ENCODE data around the gene UBE2I. TPM values are rescaled to one million over a fixed set of nuclear protein-coding genes. Genes with fewer than 3 reads are reported as not detected.

Gene UBE2I
- total and polyA plus RNA-seq, 2 of the 4 experiments (the other 2 are of a cell fraction) = 30.8 to 140 TPM

- Histone ChIP-seq H2BK120ac (ENCODE audit: low read depth, low read length) (no peak overlapping the region), H3K79me1 (ENCODE audit: low read depth in 1 of 2, low read length in 2 of 2) (no peaks in the 10 kb centered on the region), H2AFZ (replicated peaks; ENCODE audit: low read length, poor library complexity) (no peak overlapping the region), H3K27me3 (ENCODE audit: control insufficient read depth, insufficient read depth, low read length) (peaks cover 70% of the 10 kb centered on the region), H2BK15ac (ENCODE audit: low read depth, low read length) (no peak overlapping the region), H2BK20ac (ENCODE audit: low read depth, low read length) (no peak overlapping the region), H4K5ac (ENCODE audit: low read depth, low read length) (no peak overlapping the region), H3K23ac (ENCODE audit: low read depth, low read length) (no peak overlapping the region), H3K4ac (ENCODE audit: low read depth, low read length) (no peak overlapping the region), H3K9ac (ENCODE audit: low read depth, low read length) (no peak overlapping the region), H3K18ac (ENCODE audit: low read depth, low read length) (no peak overlapping the region), H4K8ac (ENCODE audit: low read depth in 2 of 2, low read length in 2 of 2) (no peak overlapping the region), H3K4me1 (ENCODE audit: control insufficient read depth, insufficient read depth, low read length) (no peaks in the 10 kb centered on the region), H2AK5ac (ENCODE audit: low read depth, low read length) (no peak overlapping the region), H2BK5ac (ENCODE audit: low read depth, low read length, poor library complexity, severe bottlenecking) (no peak overlapping the region), H3K27ac (ENCODE audit: insufficient read depth, low read length) (no peak overlapping the region), H2AK9ac (replicated peaks; ENCODE audit: low read depth, low read length, poor library complexity) (no peak overlapping the region), H3K9me1 (ENCODE audit: insufficient read depth, low read length) (no peaks in the 10 kb centered on the region), H4K20me1 (ENCODE audit: insufficient read depth, low read length) (no peaks in the 10 kb centered on the region), H3K4me3 (ENCODE audit: insufficient read depth, low read depth, low read length) (no peak overlapping the region), H4K91ac (ENCODE audit: insufficient read depth, low read depth, low read length) (no peak overlapping the region), H3K4me2 (ENCODE audit: low read depth, low read length) (no peak overlapping the region), H3K14ac (replicated peaks; ENCODE audit: low read depth, low read length) (no peak overlapping the region), H3K56ac (ENCODE audit: extremely low read depth, insufficient read depth, low read length) (no peak overlapping the region), H3K9me3 (ENCODE audit: control insufficient read depth, insufficient read depth, low read length) (no peaks in the 10 kb centered on the region), H3K36me3 (ENCODE audit: control insufficient read depth, insufficient read depth, low read length) (no peaks in the 10 kb centered on the region)
- dilution Hi-C loops (cut with HindIII; ENCODE audit: low sequenced_read_pairs, unreplicated experiment) = no loop called here
- CTCF ChIA-PET = no interaction called here
- no peak for TF ChIP-seq MAZ (IDR thresholded peaks at IDR 0.05; ENCODE audit: borderline replicate concordance, low read depth, low read length)
- no peak for TF ChIP-seq NFE2L2 (IDR thresholded peaks at IDR 0.05; ENCODE audit: low read depth, low read length)
- no peak for TF ChIP-seq MXI1 (IDR thresholded peaks at IDR 0.05; ENCODE audit: borderline replicate concordance, low read depth, low read length)
- TF ChIP-seq FOS (IDR thresholded peaks at IDR 0.05; ENCODE audit: low read depth, low read length) = no peak
- TF ChIP-seq POLR2A (IDR thresholded peaks at IDR 0.05; ENCODE audit: low read depth, low read length) = no peak
- TF ChIP-seq CHD1 (IDR thresholded peaks at IDR 0.05; ENCODE audit: low read depth, low read length) = no peak
- no peak for TF ChIP-seq BHLHE40 (IDR thresholded peaks at IDR 0.05; ENCODE audit: low read depth, low read length)
- no peak for TF ChIP-seq RAD21 (IDR thresholded peaks at IDR 0.05; ENCODE audit: low read length)
- no peak for TF ChIP-seq RCOR1 (IDR thresholded peaks at IDR 0.05; ENCODE audit: insufficient replicate concordance, low read length)
- TF ChIP-seq, protein P1, sequence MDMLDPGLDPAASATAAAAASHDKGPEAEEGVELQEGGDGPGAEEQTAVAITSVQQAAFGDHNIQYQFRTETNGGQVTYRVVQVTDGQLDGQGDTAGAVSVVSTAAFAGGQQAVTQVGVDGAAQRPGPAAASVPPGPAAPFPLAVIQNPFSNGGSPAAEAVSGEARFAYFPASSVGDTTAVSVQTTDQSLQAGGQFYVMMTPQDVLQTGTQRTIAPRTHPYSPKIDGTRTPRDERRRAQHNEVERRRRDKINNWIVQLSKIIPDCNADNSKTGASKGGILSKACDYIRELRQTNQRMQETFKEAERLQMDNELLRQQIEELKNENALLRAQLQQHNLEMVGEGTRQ (IDR thresholded peaks at IDR 0.05; ENCODE audit: low read depth, low read length) = no peak
- TF ChIP-seq, protein P2, sequence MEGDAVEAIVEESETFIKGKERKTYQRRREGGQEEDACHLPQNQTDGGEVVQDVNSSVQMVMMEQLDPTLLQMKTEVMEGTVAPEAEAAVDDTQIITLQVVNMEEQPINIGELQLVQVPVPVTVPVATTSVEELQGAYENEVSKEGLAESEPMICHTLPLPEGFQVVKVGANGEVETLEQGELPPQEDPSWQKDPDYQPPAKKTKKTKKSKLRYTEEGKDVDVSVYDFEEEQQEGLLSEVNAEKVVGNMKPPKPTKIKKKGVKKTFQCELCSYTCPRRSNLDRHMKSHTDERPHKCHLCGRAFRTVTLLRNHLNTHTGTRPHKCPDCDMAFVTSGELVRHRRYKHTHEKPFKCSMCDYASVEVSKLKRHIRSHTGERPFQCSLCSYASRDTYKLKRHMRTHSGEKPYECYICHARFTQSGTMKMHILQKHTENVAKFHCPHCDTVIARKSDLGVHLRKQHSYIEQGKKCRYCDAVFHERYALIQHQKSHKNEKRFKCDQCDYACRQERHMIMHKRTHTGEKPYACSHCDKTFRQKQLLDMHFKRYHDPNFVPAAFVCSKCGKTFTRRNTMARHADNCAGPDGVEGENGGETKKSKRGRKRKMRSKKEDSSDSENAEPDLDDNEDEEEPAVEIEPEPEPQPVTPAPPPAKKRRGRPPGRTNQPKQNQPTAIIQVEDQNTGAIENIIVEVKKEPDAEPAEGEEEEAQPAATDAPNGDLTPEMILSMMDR (conservative IDR thresholded peaks at IDR 0.05; ENCODE audit: low read depth, low read length) = no peak
- no peak for TF ChIP-seq ELK1 (IDR thresholded peaks at IDR 0.05; ENCODE audit: borderline replicate concordance, low read depth, low read length)
- TF ChIP-seq RFX5 (IDR thresholded peaks at IDR 0.05; ENCODE audit: low read depth, low read length) = no peak
- TF ChIP-seq MAFK (IDR thresholded peaks at IDR 0.05; ENCODE audit: low read depth, low read length) = no peak
- no peak for TF ChIP-seq CEBPB (IDR thresholded peaks at IDR 0.05; ENCODE audit: low read depth, low read length)
- TF ChIP-seq SMC3 (IDR thresholded peaks at IDR 0.05; ENCODE audit: low read depth, low read length) = no peak
- POLR2A ChIA-PET (ENCODE audit: unreplicated experiment) = no interaction called here
- 63% methylated on average over 4 of the region's 8 CpGs; no CpG with 5 or more reads in 1 of the 2 experiments for WGBS, 2 experiments (ENCODE audit: extremely low coverage in 2 of 2, insufficient read length in 1 of 2)
- intact Hi-C loops (cut with micrococcal nuclease) = no loop called here
- BruUV-seq (replicated peaks) = no TSS peak
- no peak for ATAC-seq (ENCODE audit: low read depth)
- no peak for DNase-seq
- in situ Hi-C loops (cut with MboI; ENCODE audit: low sequenced_read_pairs) = no loop called here
Observed at GRCh38 chr16:1280783-1281182, 28.7 kb upstream of the UBE2I start.
